AG09309 (cell line): ENCODE results near the gene NEK1.
"Not testable (repeated sequence)": the region's sequence is repeated elsewhere in the genome, so short reads cannot be mapped to it uniquely, and the experiment has no call there.

Experiments
- DNase-seq: peaks from one replicate; pipeline ENCODE4 v3.0.0-alpha.2; 2010; ENCODE audit warnings: low read depth
- H3K4me3 ChIP-seq: 2 replicates; pipeline ENCODE4 v1.5.1; 2011; ENCODE audit warnings: mild to moderate bottlenecking, low read depth, low read length, moderate library complexity; ENCODE audit not compliant: control insufficient read depth
- CTCF ChIP-seq: IDR thresholded peaks from 2 replicates; pipeline ENCODE4 v1.5.1; 2011; ENCODE audit warnings: mild to moderate bottlenecking, low read depth, low read length, inconsistent platforms; ENCODE audit not compliant: insufficient read depth, control insufficient read depth; ENCODE audit errors: missing control alignments

Gene NEK1

DNA sequence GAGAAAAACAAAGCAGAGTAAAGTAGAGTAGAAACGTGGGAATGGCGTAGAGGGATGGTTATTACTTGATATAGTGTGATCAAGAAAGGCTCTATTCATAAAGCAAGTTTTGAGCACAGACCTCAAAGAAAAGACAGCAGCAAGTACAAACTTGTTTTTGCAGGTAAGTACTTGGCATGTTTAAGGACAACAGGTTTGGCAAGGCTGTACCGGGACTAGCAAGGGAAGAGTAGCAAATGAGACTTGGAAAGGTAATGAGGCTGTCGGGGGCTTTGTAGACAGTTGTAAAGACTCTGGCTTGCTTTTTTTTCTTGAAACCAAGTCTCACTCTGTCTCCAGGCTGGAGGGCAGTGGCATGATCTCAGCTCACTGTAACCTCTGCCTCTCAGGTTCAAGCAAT is 40.9 kb downstream of the NEK1 start:
- H3K4me3 ChIP-seq, result no peak overlapping the region
- no peak for TF ChIP-seq CTCF
- DNase-seq, result no peak

GRCh38 chr4:169571012-169571411 is 41.4 kb downstream of the NEK1 start:
- not testable (repeated sequence) for DNase-seq, H3K4me3 ChIP-seq

GRCh38 chr4:169570266-169570665 is 42.1 kb downstream of the NEK1 start:
- not testable (repeated sequence) for DNase-seq, H3K4me3 ChIP-seq

DNA sequence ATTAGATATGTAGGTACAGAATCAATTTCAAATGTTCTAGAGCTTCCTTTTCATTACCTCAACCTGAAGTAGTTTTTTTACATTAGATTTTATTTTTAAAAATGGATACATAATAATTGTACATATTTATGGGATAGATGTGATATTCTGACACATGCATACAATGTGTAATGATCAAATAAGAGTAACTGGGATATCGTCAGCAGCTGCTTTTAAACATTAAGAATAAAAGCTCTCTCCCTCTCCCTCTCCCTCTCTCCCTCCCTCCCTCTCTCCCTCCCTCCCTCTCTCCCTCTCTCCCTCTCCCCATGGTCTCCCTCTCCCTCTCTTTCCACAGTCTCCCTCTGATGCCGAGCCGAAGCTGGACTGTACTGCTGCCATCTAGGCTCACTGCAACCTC is 43.2 kb downstream of the NEK1 start:
- not testable (repeated sequence) for H3K4me3 ChIP-seq, DNase-seq

DNA sequence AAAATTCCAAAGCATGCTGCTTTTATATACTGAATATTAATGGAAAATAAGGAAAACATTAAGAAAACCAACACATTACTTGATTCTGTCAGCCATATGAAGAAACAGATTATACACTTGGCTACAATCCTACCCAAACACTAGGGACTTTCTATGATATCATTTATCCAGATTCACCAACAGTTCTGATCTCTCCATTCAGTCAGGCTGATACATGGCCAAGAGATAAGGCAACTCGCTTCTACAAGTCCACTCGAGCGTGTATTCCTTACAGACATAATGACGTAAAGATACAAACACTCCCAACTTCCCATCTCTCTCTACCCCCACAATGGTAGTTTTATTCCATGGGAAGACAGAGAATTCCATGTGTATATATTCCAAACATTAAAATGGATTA is 44.5 kb downstream of the NEK1 start:
- no peak for DNase-seq
- no peak for TF ChIP-seq CTCF
- no peak overlapping the region for H3K4me3 ChIP-seq

DNA sequence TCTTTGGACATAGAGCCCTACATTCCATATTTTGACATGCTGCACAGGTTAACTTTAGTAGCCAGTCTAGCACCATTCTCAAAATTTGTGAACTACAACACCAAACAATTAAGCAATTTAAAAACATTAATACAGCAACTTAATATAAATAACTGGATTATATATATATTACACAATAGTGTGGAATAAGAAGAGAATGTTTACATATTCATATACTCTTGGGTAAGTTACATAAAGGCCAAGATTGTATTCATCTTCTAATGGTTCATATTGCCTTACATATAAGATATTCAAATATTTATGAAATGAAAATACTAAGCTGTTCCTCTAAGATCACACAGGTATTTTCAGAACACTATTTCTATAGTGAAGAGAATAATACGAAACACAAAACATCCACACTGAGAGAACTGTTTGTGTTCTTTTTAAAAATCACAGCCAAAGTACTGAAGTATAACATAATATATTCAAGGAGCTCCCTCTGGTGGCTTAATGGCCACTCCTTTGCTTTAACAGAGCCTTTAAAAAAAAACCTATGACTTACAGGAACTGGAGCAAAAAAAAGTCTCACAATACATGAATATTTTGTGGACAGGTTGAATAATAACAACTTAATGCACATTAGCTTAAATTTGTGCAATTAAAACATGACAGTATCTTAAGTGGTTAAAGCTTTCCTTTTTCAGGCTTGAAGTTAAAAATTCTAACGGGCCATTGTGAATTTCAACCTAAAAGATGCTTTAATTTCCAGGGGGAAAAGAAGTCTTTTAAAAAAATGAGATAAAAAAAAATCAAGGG is 46.2 kb downstream of the NEK1 start:
- TF ChIP-seq CTCF, result peak; percentile 59
- H3K4me3 ChIP-seq, result no peak overlapping the region
- DNase-seq, result peak; percentile 27

GRCh38 chr4:169565606-169566005 is 46.8 kb downstream of the NEK1 start:
- H3K4me3 ChIP-seq, result no peak overlapping the region
- TF ChIP-seq CTCF, result no peak
- no peak for DNase-seq

GRCh38 chr4:169557061-169557636 is 55.2 kb downstream of the NEK1 start:
- no peak for TF ChIP-seq CTCF
- DNase-seq, result no peak
- H3K4me3 ChIP-seq, result no peak overlapping the region

DNA sequence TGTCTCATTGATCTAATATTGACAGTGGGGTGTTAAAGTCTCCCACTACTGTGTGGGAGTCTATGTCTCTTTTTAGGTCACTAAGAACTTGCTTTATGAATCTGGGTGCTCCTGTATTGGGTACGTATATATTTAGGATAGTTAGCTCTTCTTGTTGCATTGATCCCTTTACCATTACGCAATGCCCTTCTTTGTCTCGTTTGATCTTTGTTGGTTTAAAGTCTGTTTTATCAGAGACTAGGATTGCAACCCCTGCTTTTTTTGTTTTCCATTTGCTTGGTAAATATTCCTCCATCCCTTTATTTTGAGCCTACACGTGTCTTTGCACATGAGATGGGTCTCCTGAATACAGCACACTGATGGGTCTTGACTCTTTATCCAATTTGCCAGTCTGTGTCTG is 65.8 kb downstream of the NEK1 start:
- not testable (repeated sequence) for H3K4me3 ChIP-seq, DNase-seq
